ENCODE measurements around the gene FAM76B.

DNA sequence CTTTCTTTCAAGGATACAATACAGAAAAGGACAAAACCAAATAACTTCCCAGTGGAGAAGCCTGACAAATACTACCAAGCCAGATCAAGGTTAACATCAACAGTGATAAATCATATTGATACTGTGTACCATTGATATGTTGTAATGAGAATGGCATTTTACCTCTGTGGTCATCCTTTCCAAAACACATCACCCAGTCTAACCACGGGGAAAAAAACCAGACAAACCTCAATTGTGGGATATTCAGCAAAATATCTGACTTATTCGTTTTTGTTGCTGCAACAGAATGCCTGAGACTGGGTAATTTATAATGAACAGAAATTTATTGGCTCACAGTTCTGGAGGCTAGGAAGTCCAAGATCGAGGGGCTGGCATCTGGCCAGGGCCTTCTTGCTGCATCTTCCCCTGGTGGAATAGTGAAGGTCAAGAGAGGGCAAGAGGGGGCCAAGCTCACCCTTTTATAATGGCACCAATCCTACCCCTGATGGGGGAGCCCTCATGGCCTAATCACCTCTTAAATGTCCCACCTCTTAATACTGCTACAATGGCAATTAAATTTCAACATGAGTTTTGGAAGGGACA lies 66.1 kb downstream of the FAM76B start:
- TF ChIP-seq POLR2A (IDR thresholded peaks at IDR 0.05; ENCODE audit: extremely low read depth, insufficient read length), result no peak
- TF ChIP-seq, protein P1, sequence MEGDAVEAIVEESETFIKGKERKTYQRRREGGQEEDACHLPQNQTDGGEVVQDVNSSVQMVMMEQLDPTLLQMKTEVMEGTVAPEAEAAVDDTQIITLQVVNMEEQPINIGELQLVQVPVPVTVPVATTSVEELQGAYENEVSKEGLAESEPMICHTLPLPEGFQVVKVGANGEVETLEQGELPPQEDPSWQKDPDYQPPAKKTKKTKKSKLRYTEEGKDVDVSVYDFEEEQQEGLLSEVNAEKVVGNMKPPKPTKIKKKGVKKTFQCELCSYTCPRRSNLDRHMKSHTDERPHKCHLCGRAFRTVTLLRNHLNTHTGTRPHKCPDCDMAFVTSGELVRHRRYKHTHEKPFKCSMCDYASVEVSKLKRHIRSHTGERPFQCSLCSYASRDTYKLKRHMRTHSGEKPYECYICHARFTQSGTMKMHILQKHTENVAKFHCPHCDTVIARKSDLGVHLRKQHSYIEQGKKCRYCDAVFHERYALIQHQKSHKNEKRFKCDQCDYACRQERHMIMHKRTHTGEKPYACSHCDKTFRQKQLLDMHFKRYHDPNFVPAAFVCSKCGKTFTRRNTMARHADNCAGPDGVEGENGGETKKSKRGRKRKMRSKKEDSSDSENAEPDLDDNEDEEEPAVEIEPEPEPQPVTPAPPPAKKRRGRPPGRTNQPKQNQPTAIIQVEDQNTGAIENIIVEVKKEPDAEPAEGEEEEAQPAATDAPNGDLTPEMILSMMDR (IDR thresholded peaks at IDR 0.05; ENCODE audit: low read depth, low read length), result no peak
